HG03045 (cell line): ENCODE data around the gene CASP8AP2.
"Not testable (repeated sequence)": the region's sequence is repeated elsewhere in the genome, so short reads cannot be mapped to it uniquely, and the experiment has no call there.

Experiments
- ATAC-seq: cut with Tn5 transposase; IDR thresholded peaks from one replicate; pipeline ENCODE4 v1.9.1; 2021; ENCODE audit warnings: mild to moderate bottlenecking, moderate library complexity; ENCODE audit not compliant: unreplicated experiment

The CASP8AP2 gene

GRCh38 chr6:89829472-89830169 lies at the start of gene CASP8AP2:
TSS of gene CASP8AP2 (plus strand) at chr6:89829880.
- ATAC-seq, result peak; percentile 99

GRCh38 chr6:89781070-89782034 lies 48.3 kb upstream of the CASP8AP2 start:
- ATAC-seq, result no peak

GRCh38 chr6:89782222-89782621 lies 47.5 kb upstream of the CASP8AP2 start:
- no peak for ATAC-seq

GRCh38 chr6:89783293-89783692 lies 46.4 kb upstream of the CASP8AP2 start:
- ATAC-seq, result not testable (repeated sequence)

- no peak for ATAC-seq
These were observed 44.8 kb upstream of the CASP8AP2 start for GRCh38 chr6:89784838-89785237.

GRCh38 chr6:89786970-89787369 lies 42.7 kb upstream of the CASP8AP2 start:
- no peak for ATAC-seq

GRCh38 chr6:89787660-89788328 lies 41.9 kb upstream of the CASP8AP2 start:
- no peak for ATAC-seq

- ATAC-seq, result no peak
These were observed 39.7 kb upstream of the CASP8AP2 start for GRCh38 chr6:89789980-89790379.

- ATAC-seq, result no peak
These were observed 39.3 kb upstream of the CASP8AP2 start for GRCh38 chr6:89790403-89790802.

- no peak for ATAC-seq
These were observed 36.8 kb upstream of the CASP8AP2 start for GRCh38 chr6:89792881-89793280.

- ATAC-seq, result no peak
These were observed 36.1 kb upstream of the CASP8AP2 start for GRCh38 chr6:89793586-89793985.

GRCh38 chr6:89794324-89794723 lies 35.4 kb upstream of the CASP8AP2 start:
- ATAC-seq, result no peak

GRCh38 chr6:89797317-89797716 lies 32.4 kb upstream of the CASP8AP2 start:
- no peak for ATAC-seq

- ATAC-seq, result no peak
These were observed 30.6 kb upstream of the CASP8AP2 start for GRCh38 chr6:89799096-89799495.

GRCh38 chr6:89799756-89800155 lies 29.9 kb upstream of the CASP8AP2 start:
- no peak for ATAC-seq

- no peak for ATAC-seq
These were observed 26.4 kb upstream of the CASP8AP2 start for GRCh38 chr6:89803271-89803670.

- ATAC-seq, result no peak
These were observed 23.8 kb upstream of the CASP8AP2 start for GRCh38 chr6:89805814-89806371.

GRCh38 chr6:89807581-89807980 lies 22.1 kb upstream of the CASP8AP2 start:
- no peak for ATAC-seq

- not testable (repeated sequence) for ATAC-seq
These were observed 16.3 kb upstream of the CASP8AP2 start for GRCh38 chr6:89813422-89813821.

GRCh38 chr6:89817481-89817880 lies 12.2 kb upstream of the CASP8AP2 start:
- no peak for ATAC-seq

GRCh38 chr6:89818977-89819335 lies 10.7 kb upstream of the CASP8AP2 start:
- peak; percentile 23 for ATAC-seq
